GM12878 (cell line): Measurements from ENCODE around the gene KLHL3.

Experiments
- BHLHE40 ChIP-seq, 2 experiments: fragments of 450-650 bp in 1 of 2; IDR thresholded peaks; 2 replicates each; pipeline ENCODE4 v1.6.1; 2011 to 2017; ENCODE audit warnings: low read depth in 2 of 2, borderline replicate concordance in 1 of 2, improper control_type of control experiment in 1 of 2, low read length in 1 of 2, mild to moderate bottlenecking in 1 of 2
- CHD4 ChIP-seq: fragments of 200-600 bp; sonication (generic); IDR thresholded peaks from 2 replicates; pipeline ENCODE4 v1.6.1; 2016; ENCODE audit warnings: mild to moderate bottlenecking
- NR2C2 ChIP-seq: IDR thresholded peaks from 2 replicates; pipeline ENCODE4 v1.6.1; 2011; ENCODE audit warnings: borderline replicate concordance, low read depth; ENCODE audit not compliant: control insufficient read depth, insufficient read length
- PAX8 ChIP-seq: fragments of 450-650 bp; IDR thresholded peaks from 2 replicates; pipeline ENCODE4 v1.6.1; 2017; ENCODE audit warnings: mild to moderate bottlenecking, moderate library complexity
- POLR2A ChIP-seq: IDR thresholded peaks from 2 replicates; pipeline ENCODE4 v1.6.1; 2011; ENCODE audit warnings: low read depth, mild to moderate bottlenecking, low read length
- RAD21 ChIP-seq: IDR thresholded peaks from 2 replicates; pipeline ENCODE4 v1.6.1; 2011; ENCODE audit warnings: mild to moderate bottlenecking, low read depth, low read length, moderate library complexity; ENCODE audit not compliant: insufficient read depth
- SKIL ChIP-seq: fragments of 450-650 bp; IDR thresholded peaks from 2 replicates; pipeline ENCODE4 v1.6.1; 2017; ENCODE audit warnings: mild to moderate bottlenecking, low read depth, inconsistent platforms; ENCODE audit not compliant: poor library complexity, severe bottlenecking
- TF ChIP-seq, protein P1 (sequence below), 3 experiments: IDR thresholded peaks in 2 of 3; conservative IDR thresholded peaks in 1 of 3; 2 replicates each; pipeline ENCODE4 v1.5.1; 2011; ENCODE audit warnings: low read depth in 3 of 3, low read length in 3 of 3, mild to moderate bottlenecking in 3 of 3, control low read depth in 2 of 3, moderate library complexity in 2 of 3, inconsistent platforms in 1 of 3, mixed read lengths in 1 of 3; ENCODE audit not compliant: control insufficient read depth in 2 of 3, insufficient read depth in 1 of 3; ENCODE audit errors: extremely low read depth in 1 of 3

DNA sequence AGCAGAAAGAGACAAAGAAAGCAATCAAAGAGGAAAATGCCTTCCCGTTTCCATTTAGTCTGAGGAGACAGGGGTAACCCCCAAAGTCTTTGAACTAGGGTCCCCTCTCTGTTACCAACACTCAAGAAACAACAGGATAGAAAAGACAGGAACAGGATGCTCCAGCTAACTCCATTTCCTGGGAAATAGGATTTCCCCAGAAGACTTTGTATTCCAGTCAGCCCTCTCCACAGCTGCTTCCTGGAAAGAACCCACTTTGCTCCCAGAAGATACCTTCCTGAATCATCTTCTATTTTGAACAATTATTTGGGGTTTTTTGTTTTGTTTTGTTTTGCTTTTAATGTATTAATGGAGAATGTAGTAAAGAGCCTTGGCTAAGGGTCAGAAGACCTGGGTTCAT, 56.0 kb downstream of the KLHL3 start:
- TF ChIP-seq NR2C2 = no peak
- TF ChIP-seq, protein P1, sequence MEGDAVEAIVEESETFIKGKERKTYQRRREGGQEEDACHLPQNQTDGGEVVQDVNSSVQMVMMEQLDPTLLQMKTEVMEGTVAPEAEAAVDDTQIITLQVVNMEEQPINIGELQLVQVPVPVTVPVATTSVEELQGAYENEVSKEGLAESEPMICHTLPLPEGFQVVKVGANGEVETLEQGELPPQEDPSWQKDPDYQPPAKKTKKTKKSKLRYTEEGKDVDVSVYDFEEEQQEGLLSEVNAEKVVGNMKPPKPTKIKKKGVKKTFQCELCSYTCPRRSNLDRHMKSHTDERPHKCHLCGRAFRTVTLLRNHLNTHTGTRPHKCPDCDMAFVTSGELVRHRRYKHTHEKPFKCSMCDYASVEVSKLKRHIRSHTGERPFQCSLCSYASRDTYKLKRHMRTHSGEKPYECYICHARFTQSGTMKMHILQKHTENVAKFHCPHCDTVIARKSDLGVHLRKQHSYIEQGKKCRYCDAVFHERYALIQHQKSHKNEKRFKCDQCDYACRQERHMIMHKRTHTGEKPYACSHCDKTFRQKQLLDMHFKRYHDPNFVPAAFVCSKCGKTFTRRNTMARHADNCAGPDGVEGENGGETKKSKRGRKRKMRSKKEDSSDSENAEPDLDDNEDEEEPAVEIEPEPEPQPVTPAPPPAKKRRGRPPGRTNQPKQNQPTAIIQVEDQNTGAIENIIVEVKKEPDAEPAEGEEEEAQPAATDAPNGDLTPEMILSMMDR (IDR thresholded peaks at IDR 0.05 in 2 of 3, conservative IDR thresholded peaks at IDR 0.05 in 1 of 3; ENCODE audit: control insufficient read depth in 2 of 3, extremely low read depth in 1 of 3, insufficient read depth in 1 of 3, low read depth in 3 of 3, low read length in 3 of 3) = no peak
- no peak for TF ChIP-seq RAD21
- no peak for TF ChIP-seq POLR2A
- TF ChIP-seq PAX8 = no peak
- TF ChIP-seq SKIL = no peak
- TF ChIP-seq BHLHE40 (IDR thresholded peaks at IDR 0.05; ENCODE audit: borderline replicate concordance in 1 of 2, low read depth in 2 of 2, low read length in 1 of 2) = no peak
- TF ChIP-seq CHD4 = no peak
